ENCODE data around the gene DNAJB2.

DNAJB2 gene

GRCh38 chr2:219293736-219294231, 14.6 kb downstream of the DNAJB2 start:
- DNase-seq (ENCODE audit: low spot score in 2 of 2): no peak
- peaks cover 2% of the 10 kb centered on the region; the same call in 1 of the 2 replicates for H3K9me3 ChIP-seq
- H3K4me1 ChIP-seq: peaks cover 7% of the 10 kb centered on the region
- no peak overlapping the region for H3K4me3 ChIP-seq
- in situ Hi-C loops (cut with MboI; ENCODE audit: low sequenced_read_pairs): no loop called here
- H3K36me3 ChIP-seq (replicated peaks): no peaks in the 10 kb centered on the region
- peaks cover under 1% of the 10 kb centered on the region; the same call in 1 of the 2 replicates for H3K27me3 ChIP-seq (ENCODE audit: low read depth)

GRCh38 chr2:219294356-219295351, 15.5 kb downstream of the DNAJB2 start:
- Histone ChIP-seq H3K36me3 (replicated peaks) (no peaks in the 10 kb centered on the region), H3K4me3 (peak overlapping the region; percentile 36), H3K4me1 (peaks cover 7% of the 10 kb centered on the region), H3K27me3 (ENCODE audit: low read depth) (peaks cover 8% of the 10 kb centered on the region; the same call in 1 of the 2 replicates), H3K9me3 (peaks cover 2% of the 10 kb centered on the region; the same call in 1 of the 2 replicates)
- in situ Hi-C loops (cut with MboI; ENCODE audit: low sequenced_read_pairs): loop anchor here (5.0 kb wide), 1 partner anchor 132 kb away; the partner anchor contains the start of gene NHEJ1
- DNase-seq (ENCODE audit: low spot score in 2 of 2): peak; percentile 69 to 90

- DNase-seq (ENCODE audit: low spot score in 2 of 2): no peak
- Histone ChIP-seq H3K4me1 (peaks cover 7% of the 10 kb centered on the region), H3K9me3 (peaks cover 2% of the 10 kb centered on the region; the same call in 1 of the 2 replicates), H3K36me3 (replicated peaks) (no peaks in the 10 kb centered on the region), H3K4me3 (no peak overlapping the region), H3K27me3 (ENCODE audit: low read depth) (peaks cover 22% of the 10 kb centered on the region)
- in situ Hi-C loops (cut with MboI; ENCODE audit: low sequenced_read_pairs): loop anchor here (5.0 kb wide), 1 partner anchor 134 kb away; the partner anchor contains the start of gene NHEJ1
Measured at GRCh38 chr2:219296142-219296541, 17.0 kb downstream of the DNAJB2 start.

GRCh38 chr2:219296631-219297391, 17.6 kb downstream of the DNAJB2 start:
- Histone ChIP-seq H3K9me3 (peaks cover 2% of the 10 kb centered on the region; the same call in 1 of the 2 replicates), H3K4me1 (peaks cover 7% of the 10 kb centered on the region), H3K27me3 (ENCODE audit: low read depth) (peaks cover 28% of the 10 kb centered on the region), H3K4me3 (no peak overlapping the region), H3K36me3 (replicated peaks) (no peaks in the 10 kb centered on the region)
- DNase-seq (ENCODE audit: low spot score in 2 of 2): no peak
- in situ Hi-C loops (cut with MboI; ENCODE audit: low sequenced_read_pairs): loop anchor here (5.0 kb wide), 1 partner anchor 135 kb away; the partner anchor contains the start of gene NHEJ1

- H3K36me3 ChIP-seq (replicated peaks): no peaks in the 10 kb centered on the region
- H3K4me1 ChIP-seq: peaks cover 7% of the 10 kb centered on the region
- in situ Hi-C loops (cut with MboI; ENCODE audit: low sequenced_read_pairs): loop anchor here (5.0 kb wide), 1 partner anchor 136 kb away; the partner anchor contains the start of gene NHEJ1
- no peak overlapping the region for H3K4me3 ChIP-seq
- DNase-seq (ENCODE audit: low spot score in 2 of 2): no peak
- peaks cover 2% of the 10 kb centered on the region; the same call in 1 of the 2 replicates for H3K9me3 ChIP-seq
- peaks cover 39% of the 10 kb centered on the region for H3K27me3 ChIP-seq (ENCODE audit: low read depth)
Measured at GRCh38 chr2:219297766-219298456, 18.7 kb downstream of the DNAJB2 start.

DNA sequence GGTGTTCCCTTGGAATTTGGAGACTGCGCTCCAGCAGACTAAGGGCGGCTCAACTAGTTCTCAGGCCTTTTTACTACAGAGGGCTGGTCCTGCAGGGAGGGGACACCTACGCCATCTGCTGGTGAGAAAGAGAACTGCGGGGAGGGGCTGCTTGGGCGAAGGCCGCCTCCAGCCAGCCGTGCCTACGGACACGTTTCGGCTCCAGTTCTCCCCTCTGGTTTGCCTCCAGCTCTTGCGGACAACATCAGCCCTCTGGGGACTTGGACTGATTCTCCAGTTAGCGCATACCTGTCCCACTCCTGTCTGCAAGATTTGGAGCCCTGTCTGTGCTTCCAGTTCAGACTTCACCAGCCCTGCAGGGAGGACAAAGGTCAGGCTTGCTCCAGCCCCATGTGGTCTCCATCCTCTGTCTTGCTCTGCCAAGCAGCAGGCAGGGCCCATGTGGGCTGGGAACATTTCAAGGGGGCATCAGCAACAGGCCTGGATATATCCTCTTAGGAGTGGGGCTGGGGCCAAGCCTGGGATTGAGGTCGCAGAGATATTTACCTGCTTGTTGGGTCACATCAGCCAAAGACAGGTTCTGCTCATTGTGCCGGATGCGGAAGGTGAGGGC, 19.7 kb downstream of the DNAJB2 start:
- peaks cover 7% of the 10 kb centered on the region for H3K4me1 ChIP-seq
- H3K4me3 ChIP-seq: no peak overlapping the region
- peaks cover 44% of the 10 kb centered on the region for H3K27me3 ChIP-seq (ENCODE audit: low read depth)
- 0 out of 2 replicates have a peak, but pooled peaks cover 2% of the 10 kb centered on the region for H3K9me3 ChIP-seq
- in situ Hi-C loops (cut with MboI; ENCODE audit: low sequenced_read_pairs): loop anchor here (5.0 kb wide), 1 partner anchor 137 kb away; the partner anchor contains the start of gene NHEJ1
- H3K36me3 ChIP-seq (replicated peaks): no peaks in the 10 kb centered on the region
- peak; percentile 66 to 93 for DNase-seq (ENCODE audit: low spot score in 2 of 2)

- Histone ChIP-seq H3K36me3 (replicated peaks) (no peaks in the 10 kb centered on the region), H3K4me3 (no peak overlapping the region), H3K27me3 (ENCODE audit: low read depth) (peaks cover 48% of the 10 kb centered on the region), H3K4me1 (peaks cover 5% of the 10 kb centered on the region), H3K9me3 (0 out of 2 replicates have a peak, but pooled peaks cover 2% of the 10 kb centered on the region)
- in situ Hi-C loops (cut with MboI; ENCODE audit: low sequenced_read_pairs): loop anchor here (5.0 kb wide), 1 partner anchor 137 kb away; the partner anchor contains the start of gene NHEJ1
- DNase-seq (ENCODE audit: low spot score in 2 of 2): no peak
Measured at GRCh38 chr2:219299372-219299760, 20.2 kb downstream of the DNAJB2 start.

DNA sequence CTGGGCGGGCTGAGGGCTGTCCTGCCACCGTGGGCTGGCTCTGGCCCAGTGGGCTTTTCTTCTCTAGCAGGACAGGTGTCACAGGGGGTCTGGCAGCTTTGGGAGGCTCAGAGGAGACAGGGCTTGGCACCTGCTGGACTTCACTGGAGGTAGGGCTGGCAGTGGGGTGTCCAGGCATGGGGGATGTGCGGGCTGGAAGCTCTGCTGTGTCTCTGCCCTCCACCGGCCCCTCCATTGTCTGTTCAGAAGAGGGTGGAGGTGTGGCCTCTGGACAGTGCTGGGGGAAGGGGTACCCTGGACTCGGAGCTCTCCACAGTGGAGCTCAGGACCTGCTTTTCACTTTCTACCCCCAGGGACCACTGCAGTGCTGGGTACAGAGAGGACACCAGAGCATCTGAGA, 20.9 kb downstream of the DNAJB2 start:
- no peak for DNase-seq (ENCODE audit: low spot score in 2 of 2)
- in situ Hi-C loops (cut with MboI; ENCODE audit: low sequenced_read_pairs): no loop called here
- Histone ChIP-seq H3K4me3 (no peak overlapping the region), H3K4me1 (peaks cover 2% of the 10 kb centered on the region; the same call in 1 of the 2 replicates), H3K9me3 (0 out of 2 replicates have a peak, but pooled peaks cover 2% of the 10 kb centered on the region), H3K36me3 (replicated peaks) (no peaks in the 10 kb centered on the region), H3K27me3 (ENCODE audit: low read depth) (peaks cover 51% of the 10 kb centered on the region)

- H3K4me3 ChIP-seq: no peak overlapping the region
- no peaks in the 10 kb centered on the region for H3K9me3 ChIP-seq
- H3K27me3 ChIP-seq (ENCODE audit: low read depth): peaks cover 51% of the 10 kb centered on the region
- DNase-seq (ENCODE audit: low spot score in 2 of 2): no peak
- no peaks in the 10 kb centered on the region for H3K36me3 ChIP-seq (replicated peaks)
- H3K4me1 ChIP-seq: no peaks in the 10 kb centered on the region
- in situ Hi-C loops (cut with MboI; ENCODE audit: low sequenced_read_pairs): no loop called here
Measured at GRCh38 chr2:219302412-219302968, 23.3 kb downstream of the DNAJB2 start.

GRCh38 chr2:219304223-219304622, 25.1 kb downstream of the DNAJB2 start:
- Histone ChIP-seq H3K4me1 (no peaks in the 10 kb centered on the region), H3K9me3 (no peaks in the 10 kb centered on the region), H3K36me3 (replicated peaks) (no peaks in the 10 kb centered on the region), H3K27me3 (ENCODE audit: low read depth) (peaks cover 50% of the 10 kb centered on the region), H3K4me3 (no peak overlapping the region)
- in situ Hi-C loops (cut with MboI; ENCODE audit: low sequenced_read_pairs): no loop called here
- DNase-seq (ENCODE audit: low spot score in 2 of 2): no peak

- H3K4me3 ChIP-seq: no peak overlapping the region
- no peaks in the 10 kb centered on the region for H3K4me1 ChIP-seq
- no peaks in the 10 kb centered on the region; the same call in 1 of the 2 replicates for H3K9me3 ChIP-seq
- in situ Hi-C loops (cut with MboI; ENCODE audit: low sequenced_read_pairs): no loop called here
- H3K27me3 ChIP-seq (ENCODE audit: low read depth): peaks cover 41% of the 10 kb centered on the region
- no peak for DNase-seq (ENCODE audit: low spot score in 2 of 2)
- H3K36me3 ChIP-seq (replicated peaks): no peaks in the 10 kb centered on the region
Measured at GRCh38 chr2:219306047-219306446, 26.9 kb downstream of the DNAJB2 start.
